Endothelial cell (in vitro differentiated cells): ENCODE measurements around the gene IGSF1. TPM values are rescaled to one million over a fixed set of nuclear protein-coding genes. Genes with fewer than 3 reads are reported as not detected.

ENCODE experiments used
- DNase-seq: peaks from one replicate; pipeline ENCODE4 v3.0.0; 2021; ENCODE audit warnings: low spot score
- H3K27ac Mint-ChIP-seq: one replicate; pipeline ENCODE4 v1.8.0; 2021; ENCODE audit warnings: mixed read lengths, inconsistent platforms; ENCODE audit not compliant: unreplicated experiment
- H3K27me3 Mint-ChIP-seq: one replicate; pipeline ENCODE4 v1.8.0; 2021; ENCODE audit warnings: mild to moderate bottlenecking, moderate library complexity, mixed read lengths, inconsistent platforms; ENCODE audit not compliant: unreplicated experiment
- H3K36me3 Mint-ChIP-seq: one replicate; pipeline ENCODE4 v1.8.0; 2021; ENCODE audit warnings: mild to moderate bottlenecking, low read depth, mixed read lengths, inconsistent platforms; ENCODE audit not compliant: unreplicated experiment
- H3K4me1 Mint-ChIP-seq: one replicate; pipeline ENCODE4 v1.8.0; 2021; ENCODE audit warnings: mild to moderate bottlenecking, mixed read lengths, inconsistent platforms; ENCODE audit not compliant: unreplicated experiment
- H3K4me3 Mint-ChIP-seq: one replicate; pipeline ENCODE4 v1.8.0; 2021; ENCODE audit warnings: mild to moderate bottlenecking, mixed read lengths, inconsistent platforms; ENCODE audit not compliant: unreplicated experiment
- H3K9me3 Mint-ChIP-seq: one replicate; pipeline ENCODE4 v1.8.0; 2021; ENCODE audit warnings: mixed read lengths, inconsistent platforms; ENCODE audit not compliant: unreplicated experiment
- CTCF ChIP-seq: fragments of 200-600 bp; sonication (generic); IDR thresholded peaks from one replicate; pipeline ENCODE4 v1.5.0; 2021; ENCODE audit warnings: antibody characterized with exemption; ENCODE audit not compliant: unreplicated experiment
- total RNA-seq: library from RNA; stranded (reverse); fragmentation: NEBNext Ultra II Directional; extraction: Animal tissue kit (Norgen Biotek cat#: 25700); gene quantifications from one replicate; pipeline ENCODE4 v1.2.1, GENCODE V29; 2021; ENCODE audit not compliant: unreplicated experiment

The IGSF1 gene
- total RNA-seq, 1 donor from 2014 or later, result 1.1 TPM

GRCh38 chrX:131302701-131303100 lies 13.6 kb upstream of the IGSF1 start:
- H3K36me3 Mint-ChIP-seq, result no peaks in the 10 kb centered on the region
- no peaks in the 10 kb centered on the region for H3K4me1 Mint-ChIP-seq
- H3K4me3 Mint-ChIP-seq, result no peak overlapping the region
- no peak for TF ChIP-seq CTCF
- no peak for DNase-seq
- H3K9me3 Mint-ChIP-seq, result no peaks in the 10 kb centered on the region
- no peak overlapping the region for H3K27ac Mint-ChIP-seq
- H3K27me3 Mint-ChIP-seq, result no peaks in the 10 kb centered on the region

- Mint-ChIP-seq H3K4me3 (no peak overlapping the region), H3K27me3 (no peaks in the 10 kb centered on the region), H3K4me1 (no peaks in the 10 kb centered on the region), H3K9me3 (no peaks in the 10 kb centered on the region), H3K27ac (no peak overlapping the region), H3K36me3 (no peaks in the 10 kb centered on the region)
- DNase-seq, result no peak
- no peak for TF ChIP-seq CTCF
Observed at GRCh38 chrX:131301155-131301554, 12.0 kb upstream of the IGSF1 start.

GRCh38 chrX:131298846-131299245 lies 9.7 kb upstream of the IGSF1 start:
- Mint-ChIP-seq H3K27me3 (no peaks in the 10 kb centered on the region), H3K4me1 (no peaks in the 10 kb centered on the region), H3K36me3 (no peaks in the 10 kb centered on the region), H3K27ac (no peak overlapping the region), H3K4me3 (no peak overlapping the region), H3K9me3 (no peaks in the 10 kb centered on the region)
- TF ChIP-seq CTCF, result no peak
- DNase-seq, result no peak

GRCh38 chrX:131298036-131298435 lies 8.9 kb upstream of the IGSF1 start:
- DNase-seq, result no peak
- Mint-ChIP-seq H3K4me3 (no peak overlapping the region), H3K9me3 (no peaks in the 10 kb centered on the region), H3K4me1 (no peaks in the 10 kb centered on the region), H3K27ac (no peak overlapping the region), H3K27me3 (no peaks in the 10 kb centered on the region), H3K36me3 (no peaks in the 10 kb centered on the region)
- TF ChIP-seq CTCF, result no peak

- Mint-ChIP-seq H3K9me3 (no peaks in the 10 kb centered on the region), H3K27me3 (no peaks in the 10 kb centered on the region), H3K27ac (no peak overlapping the region), H3K4me1 (peaks cover 3% of the 10 kb centered on the region), H3K36me3 (no peaks in the 10 kb centered on the region), H3K4me3 (no peak overlapping the region)
- no peak for DNase-seq
- no peak for TF ChIP-seq CTCF
Observed at GRCh38 chrX:131289527-131289926, 421 bp upstream of the IGSF1 start.
